SK-N-SH (cell line): ENCODE results near the gene BOK. TPM values are rescaled to one million over a fixed set of nuclear protein-coding genes. Genes with fewer than 3 reads are reported as not detected.

Experiments
- CTCF ChIA-PET: fragments of 300-600, 350-600 bp; formaldehyde crosslinking; extraction: SDS; loops from one replicate; lab custom pipeline; 2021; lab: Yijun Ruan, JAX
- POLR2A ChIA-PET: fragments of 350-600 bp; sonication (Branson Sonifier 250); formaldehyde crosslinking; extraction: SDS; loops from one replicate; lab custom pipeline; 2020; ENCODE audit warnings: antibody characterized with exemption, inconsistent platforms; lab: Yijun Ruan, JAX
- DNase-seq: peaks from one replicate; pipeline ENCODE4 v3.0.0; 2012
- H2AFZ ChIP-seq: fragments of 200-600 bp; sonication (generic); 2 replicates; pipeline ENCODE4 v1.8.1; 2016; ENCODE audit warnings: antibody characterized with exemption, mild to moderate bottlenecking, low read depth
- H3F3A ChIP-seq: fragments of 200-600 bp; sonication (generic); replicated peaks from 2 replicates; pipeline ENCODE3; 2016; ENCODE audit warnings: antibody characterized with exemption, mild to moderate bottlenecking; ENCODE audit not compliant: insufficient read depth
- H3K27ac ChIP-seq, 2 experiments: fragments of 200-500 bp in 1 of 2; fragments of 200-600 bp in 1 of 2; sonication (Bioruptor generic) in 1 of 2; sonication (generic), shearing (Covaris generic) in 1 of 2; 2 replicates each; pipeline versions ENCODE4 v1.5.1 to v1.6.1; 2014 to 2016; ENCODE audit warnings: low read depth in 2 of 2, inconsistent platforms in 1 of 2, low read length in 1 of 2, mild to moderate bottlenecking in 1 of 2, mixed read lengths in 1 of 2
- H3K27me3 ChIP-seq: fragments of 200-600 bp; sonication (generic), shearing (Covaris generic); 2 replicates; pipeline ENCODE4 v1.6.1; 2016; ENCODE audit warnings: mixed run types; ENCODE audit not compliant: insufficient read depth
- H3K36me3 ChIP-seq, 2 experiments: fragments of 200-500 bp in 1 of 2; fragments of 200-600 bp in 1 of 2; sonication (Bioruptor generic) in 1 of 2; sonication (generic) in 1 of 2; replicated peaks in 1 of 2; 2 replicates each; pipeline versions ENCODE3 to v1.5.1; 2014 to 2016; ENCODE audit warnings: low read length in 1 of 2, mild to moderate bottlenecking in 1 of 2; ENCODE audit not compliant: insufficient read depth in 2 of 2, control insufficient read depth in 1 of 2
- H3K4me1 ChIP-seq, 2 experiments: fragments of 200-500 bp in 1 of 2; fragments of 200-600 bp in 1 of 2; sonication (Bioruptor generic) in 1 of 2; sonication (generic), shearing (Covaris generic) in 1 of 2; 2 replicates each; pipeline versions ENCODE4 v1.5.1 to v1.6.1; 2014 to 2016; ENCODE audit warnings: low read depth in 1 of 2, low read length in 1 of 2, mixed run types in 1 of 2; ENCODE audit not compliant: insufficient read depth in 2 of 2, control insufficient read depth in 1 of 2
- H3K4me2 ChIP-seq: fragments of 200-600 bp; sonication (generic), shearing (Covaris generic); 2 replicates; pipeline ENCODE4 v1.6.1; 2017; ENCODE audit warnings: mixed run types
- H3K4me3 ChIP-seq, 2 experiments: fragments of 200-500 bp in 1 of 2; fragments of 200-600 bp in 1 of 2; sonication (Bioruptor generic) in 1 of 2; sonication (generic), shearing (Covaris generic) in 1 of 2; 2 replicates each; pipeline versions ENCODE4 v1.5.1 to v1.8.1; 2014 to 2016; ENCODE audit warnings: low read depth in 2 of 2, inconsistent platforms in 1 of 2, low read length in 1 of 2, mild to moderate bottlenecking in 1 of 2, mixed read lengths in 1 of 2, moderate library complexity in 1 of 2
- H3K79me2 ChIP-seq: fragments of 200-600 bp; sonication (generic); 2 replicates; pipeline ENCODE4 v1.8.1; 2017; ENCODE audit warnings: mild to moderate bottlenecking; ENCODE audit not compliant: insufficient read depth
- H3K9ac ChIP-seq: fragments of 200-600 bp; sonication (generic); 2 replicates; pipeline ENCODE4 v1.6.1; 2017; ENCODE audit warnings: mixed run types
- H3K9me2 ChIP-seq: fragments of 200-600 bp; sonication (generic); 2 replicates; pipeline ENCODE4 v1.6.1; 2017; ENCODE audit warnings: mixed run types
- H3K9me3 ChIP-seq: fragments of 200-600 bp; sonication (generic); 2 replicates; pipeline ENCODE4 v1.6.1; 2017; ENCODE audit warnings: mixed run types, mild to moderate bottlenecking, moderate library complexity
- H4K20me1 ChIP-seq: fragments of 200-600 bp; sonication (generic); 2 replicates; pipeline ENCODE4 v1.6.1; 2017; ENCODE audit warnings: mild to moderate bottlenecking, mixed run types; ENCODE audit not compliant: insufficient read depth
- ELF1 ChIP-seq: IDR thresholded peaks from 2 replicates; pipeline ENCODE4 v1.4.0; 2012
- EZH2phosphoT487 ChIP-seq: fragments of 200-600 bp; sonication (generic); IDR thresholded peaks from 2 replicates; pipeline ENCODE4 v1.6.1; 2017; ENCODE audit warnings: low read depth, mixed run types, mild to moderate bottlenecking, antibody characterized with exemption, moderate library complexity, borderline replicate concordance
- FOSL2 ChIP-seq: IDR thresholded peaks from 2 replicates; pipeline ENCODE4 v1.4.0; 2012; ENCODE audit warnings: low read depth, mild to moderate bottlenecking, moderate library complexity, borderline replicate concordance
- FOXJ3 ChIP-seq: sonication (generic); formaldehyde crosslinking; IDR thresholded peaks from 2 replicates; pipeline ENCODE4 v1.5.1; 2020; ENCODE audit warnings: mild to moderate bottlenecking, missing genetic modification reagents
- FOXM1 ChIP-seq: IDR thresholded peaks from 2 replicates; pipeline ENCODE4 v1.4.0; 2012; ENCODE audit warnings: low read depth, mild to moderate bottlenecking
- GATA2 ChIP-seq: sonication (generic); formaldehyde crosslinking; IDR thresholded peaks from 2 replicates; pipeline ENCODE4 v1.5.0; 2020; ENCODE audit warnings: mild to moderate bottlenecking, missing genetic modification reagents
- JUND ChIP-seq: IDR thresholded peaks from 2 replicates; pipeline ENCODE4 v1.4.0; 2012
- MEF2A ChIP-seq: IDR thresholded peaks from 2 replicates; pipeline ENCODE4 v1.4.0; 2012; ENCODE audit warnings: low read depth, borderline replicate concordance
- NFIC ChIP-seq: IDR thresholded peaks from 2 replicates; pipeline ENCODE4 v1.4.0; 2012; ENCODE audit warnings: borderline replicate concordance
- NRF1 ChIP-seq: IDR thresholded peaks from 2 replicates; pipeline ENCODE4 v1.6.1; 2012; ENCODE audit warnings: low read depth, mild to moderate bottlenecking, low read length
- POLR2AphosphoS5 ChIP-seq: IDR thresholded peaks from 2 replicates; pipeline ENCODE4 v1.6.1; 2012; ENCODE audit warnings: low read depth, low read length
- REST ChIP-seq: IDR thresholded peaks from 2 replicates; pipeline ENCODE4 v1.6.1; 2012; ENCODE audit warnings: mild to moderate bottlenecking, low read depth, low read length, moderate library complexity
- RXRA ChIP-seq: IDR thresholded peaks from 2 replicates; pipeline ENCODE4 v1.4.0; 2012; ENCODE audit warnings: low read depth, mild to moderate bottlenecking, borderline replicate concordance
- SIN3A ChIP-seq: IDR thresholded peaks from 2 replicates; pipeline ENCODE4 v1.6.1; 2012; ENCODE audit warnings: low read depth, mild to moderate bottlenecking, low read length, moderate library complexity, borderline replicate concordance
- TAF1 ChIP-seq: IDR thresholded peaks from 2 replicates; pipeline ENCODE4 v1.6.1; 2012; ENCODE audit warnings: low read depth, mild to moderate bottlenecking, low read length, moderate library complexity, borderline replicate concordance
- TEAD4 ChIP-seq: IDR thresholded peaks from 2 replicates; pipeline ENCODE4 v1.4.0; 2012; ENCODE audit warnings: mild to moderate bottlenecking, borderline replicate concordance; ENCODE audit not compliant: insufficient read depth
- USF2 ChIP-seq: fragments of 150-350 bp; IDR thresholded peaks from 2 replicates; pipeline ENCODE4 v1.6.1; 2017; ENCODE audit warnings: antibody characterized with exemption, low read length, low read depth, borderline replicate concordance
- WGBS: methylation state at CpG from one replicate; pipeline ENCODE4 v1.1.6; 2017; ENCODE audit warnings: low lambda C conversion rate; 5-methylcytosine and 5-hydroxymethylcytosine counted together
- polyA plus RNA-seq, 3 experiments: library from polyadenylated mRNA; depleted of rRNA; stranded (reverse); fragments of >200 nt; gene quantifications; 2 replicates each; pipeline ENCODE4 v1.2.3, GENCODE V29; 2012
- TF ChIP-seq, protein P1 (sequence below): IDR thresholded peaks from 2 replicates; pipeline ENCODE4; 2012
- TF ChIP-seq, protein P2 (sequence below): IDR thresholded peaks from 2 replicates; pipeline ENCODE4 v1.4.0; 2012; ENCODE audit warnings: low read depth, borderline replicate concordance

BOK gene
- polyA plus RNA-seq, 1 of the 3 experiments (the other 2 are of a cell fraction): 1.7 TPM

DNA sequence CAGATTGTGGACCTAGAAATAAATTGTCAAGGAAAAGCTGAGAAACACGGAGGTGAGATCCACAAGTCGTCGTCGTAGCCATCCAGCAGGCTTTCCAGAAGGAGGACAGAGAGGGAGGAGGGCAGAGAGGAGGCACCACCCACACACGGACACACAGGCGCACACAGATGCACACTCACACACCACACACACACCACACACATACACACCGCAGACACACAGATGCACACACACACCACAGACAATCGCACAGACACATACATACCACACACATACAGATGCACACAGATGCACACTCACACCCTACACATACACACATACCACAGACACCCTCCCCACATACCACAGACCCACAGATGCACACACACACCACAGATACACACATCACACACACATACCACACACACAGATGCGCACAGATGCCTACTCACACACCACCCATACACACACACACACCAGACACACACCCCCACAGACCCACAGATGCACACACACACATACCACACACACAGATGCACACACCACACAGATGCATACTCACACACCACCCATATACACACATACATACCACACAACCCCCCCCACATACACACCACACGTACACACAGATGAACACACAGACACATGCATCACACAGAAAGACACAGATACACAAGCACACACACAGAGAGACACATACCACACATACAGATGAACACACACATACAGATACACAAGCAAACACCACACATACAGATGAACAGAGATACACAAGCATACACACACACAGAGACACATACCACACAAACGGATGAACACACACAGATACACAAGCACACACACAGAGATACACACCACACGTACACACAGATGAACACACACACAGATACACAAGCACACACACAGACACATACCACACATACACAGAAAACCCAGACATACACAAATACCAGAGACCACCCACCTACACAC, 12.7 kb upstream of the BOK start (continued):
- TF ChIP-seq, protein P1, sequence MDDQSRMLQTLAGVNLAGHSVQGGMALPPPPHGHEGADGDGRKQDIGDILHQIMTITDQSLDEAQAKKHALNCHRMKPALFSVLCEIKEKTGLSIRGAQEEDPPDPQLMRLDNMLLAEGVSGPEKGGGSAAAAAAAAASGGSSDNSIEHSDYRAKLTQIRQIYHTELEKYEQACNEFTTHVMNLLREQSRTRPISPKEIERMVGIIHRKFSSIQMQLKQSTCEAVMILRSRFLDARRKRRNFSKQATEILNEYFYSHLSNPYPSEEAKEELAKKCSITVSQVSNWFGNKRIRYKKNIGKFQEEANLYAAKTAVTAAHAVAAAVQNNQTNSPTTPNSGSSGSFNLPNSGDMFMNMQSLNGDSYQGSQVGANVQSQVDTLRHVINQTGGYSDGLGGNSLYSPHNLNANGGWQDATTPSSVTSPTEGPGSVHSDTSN: no peak
- TF ChIP-seq USF2 (no peak), TEAD4 (no peak)

DNA sequence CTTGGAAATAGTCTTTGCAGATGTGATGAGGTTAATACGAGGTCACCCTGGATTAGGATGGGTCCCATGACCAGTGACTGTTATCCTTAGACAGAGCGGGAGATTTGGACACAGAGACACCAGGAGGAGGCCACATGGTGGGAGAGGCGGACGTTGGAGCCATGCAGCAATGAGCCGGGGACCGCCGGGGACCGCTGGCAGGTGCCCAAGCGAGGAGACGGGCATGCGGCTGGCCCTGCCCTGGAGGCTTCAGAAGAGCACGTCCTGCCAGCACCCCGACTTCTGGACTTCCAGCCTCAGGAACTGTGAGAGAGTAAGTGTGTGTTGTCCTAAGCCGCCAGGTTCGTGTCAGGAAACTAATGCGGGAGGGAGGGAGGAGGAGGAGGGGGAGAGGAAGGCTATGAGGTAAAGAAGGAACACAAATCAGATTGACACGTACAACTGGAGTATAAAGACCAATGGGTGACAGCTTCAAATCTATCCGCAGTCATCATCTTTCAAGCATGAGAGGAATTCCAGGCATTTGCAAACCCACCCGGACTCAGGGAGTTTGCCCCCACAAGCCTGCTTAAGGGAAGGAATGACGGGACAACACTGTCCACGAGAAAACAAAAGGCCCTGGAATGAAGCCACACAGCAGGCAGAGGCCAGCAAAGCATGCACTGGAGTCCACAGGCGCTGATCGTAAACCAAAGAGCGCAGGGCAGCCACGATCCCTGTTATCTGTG, 11.6 kb upstream of the BOK start:
- ChIA-PET POLR2A (no interaction called here), CTCF (interaction anchor here (0.9 to 2.2 kb wide), 2 partner anchors 112 kb away, joined by 4 to 8 read pairs; no protein-coding TSS in a partner anchor)
- Histone ChIP-seq H3K27me3 (peaks cover 11% of the 10 kb centered on the region; the same call in 1 of the 2 replicates), H3K4me2 (peak overlapping the region; percentile 25; the same call in 1 of the 2 replicates), H3K9me3 (no peaks in the 10 kb centered on the region), H3K79me2 (no peaks in the 10 kb centered on the region), H4K20me1 (no peaks in the 10 kb centered on the region), H3K36me3 (no peaks in the 10 kb centered on the region), H3K4me3 (no peak overlapping the region), H3K27ac (no peak overlapping the region), H3K4me1 (peaks cover 4 to 5% of the 10 kb centered on the region in 2 experiments; a peak in 2 of 4 replicates), H3K9me2 (no peaks in the 10 kb centered on the region), H3K9ac (no peak overlapping the region), H3F3A (peaks cover 6% of the 10 kb centered on the region), H2AFZ (peak overlapping the region; percentile 71)
- 41% methylated on average over 22 of the region's 25 CpGs for WGBS
- peak; percentile 52 for DNase-seq
- TF ChIP-seq TAF1 (no peak), ELF1 (no peak), POLR2AphosphoS5 (no peak), JUND (no peak), EZH2phosphoT487 (no peak), FOSL2 (peak; percentile 30; the same call in 1 of the 2 replicates), REST (no peak), GATA2 (CRISPR knock-in tag) (no peak), SIN3A (no peak), NFIC (no peak), FOXJ3 (CRISPR knock-in tag) (no peak), NRF1 (no peak), FOXM1 (no peak), MEF2A (no peak), RXRA (no peak)
- TF ChIP-seq, protein P1: peak; percentile 38; the same call in 1 of the 2 replicates
- TF ChIP-seq, protein P2, sequence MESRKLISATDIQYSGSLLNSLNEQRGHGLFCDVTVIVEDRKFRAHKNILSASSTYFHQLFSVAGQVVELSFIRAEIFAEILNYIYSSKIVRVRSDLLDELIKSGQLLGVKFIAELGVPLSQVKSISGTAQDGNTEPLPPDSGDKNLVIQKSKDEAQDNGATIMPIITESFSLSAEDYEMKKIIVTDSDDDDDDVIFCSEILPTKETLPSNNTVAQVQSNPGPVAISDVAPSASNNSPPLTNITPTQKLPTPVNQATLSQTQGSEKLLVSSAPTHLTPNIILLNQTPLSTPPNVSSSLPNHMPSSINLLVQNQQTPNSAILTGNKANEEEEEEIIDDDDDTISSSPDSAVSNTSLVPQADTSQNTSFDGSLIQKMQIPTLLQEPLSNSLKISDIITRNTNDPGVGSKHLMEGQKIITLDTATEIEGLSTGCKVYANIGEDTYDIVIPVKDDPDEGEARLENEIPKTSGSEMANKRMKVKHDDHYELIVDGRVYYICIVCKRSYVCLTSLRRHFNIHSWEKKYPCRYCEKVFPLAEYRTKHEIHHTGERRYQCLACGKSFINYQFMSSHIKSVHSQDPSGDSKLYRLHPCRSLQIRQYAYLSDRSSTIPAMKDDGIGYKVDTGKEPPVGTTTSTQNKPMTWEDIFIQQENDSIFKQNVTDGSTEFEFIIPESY: no peak
